ENCODE results near the gene MTFR1L. TPM values are rescaled to one million over a fixed set of nuclear protein-coding genes. Genes with fewer than 3 reads are reported as not detected.

Gene MTFR1L
- total RNA-seq, 1 experiment from 2014 or later: 26.2 TPM

DNA sequence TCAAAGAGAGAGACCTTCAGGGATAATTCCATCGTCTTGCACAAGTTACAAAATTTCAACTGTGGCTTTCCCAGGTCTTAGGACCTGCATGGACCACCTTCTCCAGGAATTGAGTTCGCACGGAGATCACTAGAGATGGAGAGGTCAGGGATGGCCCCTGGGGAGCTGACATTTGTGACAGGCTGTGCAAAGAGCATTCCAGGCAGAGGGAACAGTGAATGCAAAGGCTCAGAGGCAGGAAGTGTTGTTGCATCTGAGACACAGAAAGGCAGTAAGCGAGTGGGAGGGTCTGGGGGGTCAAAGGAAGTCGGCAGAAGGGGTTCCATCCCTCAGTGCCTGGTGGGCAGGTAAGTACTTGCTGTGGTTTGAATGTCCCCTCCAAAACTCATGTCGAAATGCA, 29.3 kb upstream of the MTFR1L start:
- peaks cover 7% of the 10 kb centered on the region for H3K36me3 Mint-ChIP-seq (ENCODE audit: insufficient read depth, unreplicated experiment)
- DNase-seq: no peak
- H3K4me1 Mint-ChIP-seq (ENCODE audit: low read depth, unreplicated experiment): peaks cover 13% of the 10 kb centered on the region
- no peaks in the 10 kb centered on the region for H3K36me3 ChIP-seq (ENCODE audit: control insufficient read depth, insufficient read depth, low read length)
- no peaks in the 10 kb centered on the region for H3K9me3 Mint-ChIP-seq (ENCODE audit: unreplicated experiment)
- H3K4me1 ChIP-seq: peaks cover 13% of the 10 kb centered on the region
- no peaks in the 10 kb centered on the region for H3K27me3 ChIP-seq (replicated peaks; ENCODE audit: control insufficient read depth, insufficient read depth, low read length)
- no peak overlapping the region for H3K4me3 ChIP-seq (ENCODE audit: low read depth, low read length)
- H3K27ac Mint-ChIP-seq (ENCODE audit: unreplicated experiment): no peak overlapping the region
- POLR2A ChIA-PET: no interaction called here
- intact Hi-C loops (cut with micrococcal nuclease; ENCODE audit: unreplicated experiment): no loop called here
- BruUV-seq (replicated peaks): no TSS peak
- no peaks in the 10 kb centered on the region for H3K9me3 ChIP-seq
- CTCF ChIA-PET: no interaction called here
- TF ChIP-seq, protein P1, sequence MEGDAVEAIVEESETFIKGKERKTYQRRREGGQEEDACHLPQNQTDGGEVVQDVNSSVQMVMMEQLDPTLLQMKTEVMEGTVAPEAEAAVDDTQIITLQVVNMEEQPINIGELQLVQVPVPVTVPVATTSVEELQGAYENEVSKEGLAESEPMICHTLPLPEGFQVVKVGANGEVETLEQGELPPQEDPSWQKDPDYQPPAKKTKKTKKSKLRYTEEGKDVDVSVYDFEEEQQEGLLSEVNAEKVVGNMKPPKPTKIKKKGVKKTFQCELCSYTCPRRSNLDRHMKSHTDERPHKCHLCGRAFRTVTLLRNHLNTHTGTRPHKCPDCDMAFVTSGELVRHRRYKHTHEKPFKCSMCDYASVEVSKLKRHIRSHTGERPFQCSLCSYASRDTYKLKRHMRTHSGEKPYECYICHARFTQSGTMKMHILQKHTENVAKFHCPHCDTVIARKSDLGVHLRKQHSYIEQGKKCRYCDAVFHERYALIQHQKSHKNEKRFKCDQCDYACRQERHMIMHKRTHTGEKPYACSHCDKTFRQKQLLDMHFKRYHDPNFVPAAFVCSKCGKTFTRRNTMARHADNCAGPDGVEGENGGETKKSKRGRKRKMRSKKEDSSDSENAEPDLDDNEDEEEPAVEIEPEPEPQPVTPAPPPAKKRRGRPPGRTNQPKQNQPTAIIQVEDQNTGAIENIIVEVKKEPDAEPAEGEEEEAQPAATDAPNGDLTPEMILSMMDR (IDR thresholded peaks at IDR 0.05; ENCODE audit: insufficient read depth in 1 of 2, low read depth in 1 of 2, low read length in 1 of 2, severe bottlenecking in 1 of 2, unreplicated experiment in 1 of 2): no peak
- H3K4me3 Mint-ChIP-seq (ENCODE audit: unreplicated experiment): no peak overlapping the region
- no peaks in the 10 kb centered on the region for H3K27me3 Mint-ChIP-seq (ENCODE audit: insufficient read depth, unreplicated experiment)

DNA sequence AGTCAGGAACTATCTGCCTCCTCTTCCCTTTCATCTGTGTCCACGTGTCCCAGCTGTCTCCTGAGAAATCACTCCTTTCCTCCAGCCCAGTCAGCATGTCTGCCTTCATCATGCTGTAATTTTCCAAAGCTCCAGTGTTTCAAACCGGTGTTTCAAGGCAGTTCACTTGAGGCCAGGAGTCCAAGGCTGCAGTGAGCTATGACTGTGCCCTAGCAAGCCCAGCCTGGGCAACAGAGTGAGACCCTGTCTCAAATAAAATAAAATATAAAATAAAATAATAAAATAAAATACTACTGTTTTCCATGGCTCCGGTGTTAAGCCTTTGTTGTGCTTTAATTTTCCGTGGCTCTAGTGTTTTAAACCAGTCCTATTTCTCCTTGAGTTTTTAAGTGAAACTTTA, 27.6 kb upstream of the MTFR1L start:
- no TSS peak for BruUV-seq (replicated peaks)
- H3K4me1 Mint-ChIP-seq (ENCODE audit: low read depth, unreplicated experiment): peaks cover 26% of the 10 kb centered on the region
- CTCF ChIA-PET: interaction anchor here (0.5 kb wide), 1 partner anchor 22 kb away, joined by 3 read pairs; no protein-coding TSS in a partner anchor
- no peaks in the 10 kb centered on the region for H3K27me3 ChIP-seq (replicated peaks; ENCODE audit: control insufficient read depth, insufficient read depth, low read length)
- H3K9me3 Mint-ChIP-seq (ENCODE audit: unreplicated experiment): no peaks in the 10 kb centered on the region
- H3K27ac Mint-ChIP-seq (ENCODE audit: unreplicated experiment): no peak overlapping the region
- no peaks in the 10 kb centered on the region for H3K9me3 ChIP-seq
- POLR2A ChIA-PET: interaction anchor here (0.6 kb wide), 1 partner anchor 20 kb away, joined by 4 read pairs; no protein-coding TSS in a partner anchor
- peaks cover 11% of the 10 kb centered on the region for H3K36me3 Mint-ChIP-seq (ENCODE audit: insufficient read depth, unreplicated experiment)
- TF ChIP-seq, protein P1 (IDR thresholded peaks at IDR 0.05; ENCODE audit: insufficient read depth in 1 of 2, low read depth in 1 of 2, low read length in 1 of 2, severe bottlenecking in 1 of 2, unreplicated experiment in 1 of 2): no peak
- H3K4me1 ChIP-seq: peaks cover 27% of the 10 kb centered on the region
- no peak overlapping the region for H3K4me3 Mint-ChIP-seq (ENCODE audit: unreplicated experiment)
- no peak for DNase-seq
- no peak overlapping the region for H3K4me3 ChIP-seq (ENCODE audit: low read depth, low read length)
- H3K27me3 Mint-ChIP-seq (ENCODE audit: insufficient read depth, unreplicated experiment): no peaks in the 10 kb centered on the region
- intact Hi-C loops (cut with micrococcal nuclease; ENCODE audit: unreplicated experiment): no loop called here
- H3K36me3 ChIP-seq (ENCODE audit: control insufficient read depth, insufficient read depth, low read length): no peaks in the 10 kb centered on the region

DNA sequence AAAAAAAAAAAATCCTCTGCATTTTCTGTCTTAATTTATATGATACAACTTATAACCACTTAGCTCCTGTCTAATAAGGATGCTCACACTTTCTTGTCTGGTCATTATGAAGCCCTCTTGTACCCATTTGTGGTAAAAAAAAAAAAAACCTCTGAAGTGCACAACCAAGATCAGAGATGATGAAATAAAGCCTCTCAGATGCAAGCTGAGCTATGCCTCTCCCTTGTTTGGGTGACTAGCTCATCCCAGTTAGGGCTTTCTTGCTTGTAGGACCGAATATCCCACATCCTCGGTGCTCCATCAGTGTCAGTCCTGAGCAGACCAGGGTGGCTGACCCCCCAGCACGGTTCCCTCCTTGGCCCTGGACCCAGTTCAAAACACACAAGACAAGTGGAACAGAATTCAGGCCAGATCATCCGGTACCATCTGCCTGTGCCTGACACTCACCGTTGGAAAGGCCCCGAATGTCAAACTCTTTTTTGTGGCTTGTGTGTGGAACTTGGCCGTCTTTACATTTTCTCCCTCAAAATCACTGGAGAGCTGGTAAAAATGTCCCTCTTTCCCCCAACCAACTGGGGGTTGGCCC, 26.1 kb upstream of the MTFR1L start:
- H3K27ac Mint-ChIP-seq (ENCODE audit: unreplicated experiment): no peak overlapping the region
- Histone ChIP-seq H3K4me1 (peaks cover 27% of the 10 kb centered on the region), H3K36me3 (ENCODE audit: control insufficient read depth, insufficient read depth, low read length) (no peaks in the 10 kb centered on the region), H3K4me3 (ENCODE audit: low read depth, low read length) (no peak overlapping the region), H3K27me3 (replicated peaks; ENCODE audit: control insufficient read depth, insufficient read depth, low read length) (no peaks in the 10 kb centered on the region), H3K9me3 (no peaks in the 10 kb centered on the region)
- DNase-seq: no peak
- BruUV-seq (replicated peaks): no TSS peak
- ChIA-PET POLR2A (no interaction called here), CTCF (interaction anchor here (1.8 kb wide), 1 partner anchor 185 kb away, joined by 5 read pairs; no protein-coding TSS in a partner anchor)
- H3K36me3 Mint-ChIP-seq (ENCODE audit: insufficient read depth, unreplicated experiment): peaks cover 12% of the 10 kb centered on the region
- H3K27me3 Mint-ChIP-seq (ENCODE audit: insufficient read depth, unreplicated experiment): no peaks in the 10 kb centered on the region
- TF ChIP-seq, protein P1 (IDR thresholded peaks at IDR 0.05; ENCODE audit: insufficient read depth in 1 of 2, low read depth in 1 of 2, low read length in 1 of 2, severe bottlenecking in 1 of 2, unreplicated experiment in 1 of 2): no peak
- peaks cover 27% of the 10 kb centered on the region for H3K4me1 Mint-ChIP-seq (ENCODE audit: low read depth, unreplicated experiment)
- intact Hi-C loops (cut with micrococcal nuclease; ENCODE audit: unreplicated experiment): no loop called here
- no peak overlapping the region for H3K4me3 Mint-ChIP-seq (ENCODE audit: unreplicated experiment)
- H3K9me3 Mint-ChIP-seq (ENCODE audit: unreplicated experiment): no peaks in the 10 kb centered on the region

All from Caco-2 (cell line).